Activated naive CD4-positive, alpha-beta T cell treated with anti-CD3 and anti-CD28 coated beads, Interleukin-2, amount 50 U/mL, for 72 hours (primary cell): ENCODE results near the gene LDAF1. TPM values are rescaled to one million over a fixed set of nuclear protein-coding genes. Genes with fewer than 3 reads are reported as not detected.

Experiments used
- ATAC-seq, 2 donors: fragments of 150-1000 bp; cut with Tn5 transposase; 2 replicates each; pipeline ENCODE4 v1.10.0; 2021; ENCODE audit warnings: mild to moderate bottlenecking in 2 of 2, moderate library complexity in 2 of 2
- DNase-seq, 2 donors: peaks; one replicate each; pipeline ENCODE4 v3.0.0; 2021 to 2022; ENCODE audit warnings: low spot score in 2 of 2
- H3K27ac Mint-ChIP-seq, 2 donors: one replicate each; pipeline ENCODE4 v1.8.0; 2022; ENCODE audit warnings: mild to moderate bottlenecking in 2 of 2, mixed read lengths in 2 of 2
- H3K36me3 Mint-ChIP-seq, 2 donors: one replicate each; pipeline ENCODE4 v1.8.0; 2022; ENCODE audit warnings: mixed read lengths in 2 of 2
- H3K9me3 Mint-ChIP-seq, 2 donors: one replicate each; pipeline ENCODE4 v1.8.0; 2022; ENCODE audit warnings: mixed read lengths in 2 of 2
- total RNA-seq, 2 donors: library from RNA; stranded (reverse); gene quantifications; one replicate each; pipeline ENCODE4 v1.2.3, GENCODE V29; 2022

LDAF1 gene
- total RNA-seq, 2 donors from 2014 or later: 15.3 to 33.6 TPM

GRCh38 chr16:21205303-21205702 lies 46.8 kb downstream of the LDAF1 start:
- DNase-seq (no peak), ATAC-seq (no peak)
- Mint-ChIP-seq H3K36me3 (no peaks in the 10 kb centered on the region), H3K9me3 (no peaks in the 10 kb centered on the region), H3K27ac (no peak overlapping the region)

DNA sequence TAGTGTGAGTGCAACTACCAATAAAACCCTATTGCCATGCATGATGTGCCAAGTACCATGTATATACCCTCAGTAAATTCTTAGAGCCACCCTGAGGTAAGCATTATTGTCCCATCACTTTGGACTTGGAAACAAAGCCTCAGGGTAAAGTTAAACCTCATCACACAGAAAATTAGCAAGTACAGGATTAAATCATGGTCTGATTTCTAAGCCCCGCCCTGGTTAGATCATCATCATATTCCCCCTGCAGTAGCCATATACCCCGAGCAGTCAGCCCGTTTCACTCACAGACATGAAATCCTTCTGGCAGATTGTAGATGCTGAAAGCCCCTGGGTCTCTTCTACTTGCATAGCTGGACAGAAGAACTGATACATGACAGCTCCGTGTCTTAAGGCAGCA lies 48.1 kb downstream of the LDAF1 start:
- DNase-seq (no peak), ATAC-seq (no peak)
- Mint-ChIP-seq H3K27ac (no peak overlapping the region), H3K36me3 (no peaks in the 10 kb centered on the region), H3K9me3 (no peaks in the 10 kb centered on the region)

DNA sequence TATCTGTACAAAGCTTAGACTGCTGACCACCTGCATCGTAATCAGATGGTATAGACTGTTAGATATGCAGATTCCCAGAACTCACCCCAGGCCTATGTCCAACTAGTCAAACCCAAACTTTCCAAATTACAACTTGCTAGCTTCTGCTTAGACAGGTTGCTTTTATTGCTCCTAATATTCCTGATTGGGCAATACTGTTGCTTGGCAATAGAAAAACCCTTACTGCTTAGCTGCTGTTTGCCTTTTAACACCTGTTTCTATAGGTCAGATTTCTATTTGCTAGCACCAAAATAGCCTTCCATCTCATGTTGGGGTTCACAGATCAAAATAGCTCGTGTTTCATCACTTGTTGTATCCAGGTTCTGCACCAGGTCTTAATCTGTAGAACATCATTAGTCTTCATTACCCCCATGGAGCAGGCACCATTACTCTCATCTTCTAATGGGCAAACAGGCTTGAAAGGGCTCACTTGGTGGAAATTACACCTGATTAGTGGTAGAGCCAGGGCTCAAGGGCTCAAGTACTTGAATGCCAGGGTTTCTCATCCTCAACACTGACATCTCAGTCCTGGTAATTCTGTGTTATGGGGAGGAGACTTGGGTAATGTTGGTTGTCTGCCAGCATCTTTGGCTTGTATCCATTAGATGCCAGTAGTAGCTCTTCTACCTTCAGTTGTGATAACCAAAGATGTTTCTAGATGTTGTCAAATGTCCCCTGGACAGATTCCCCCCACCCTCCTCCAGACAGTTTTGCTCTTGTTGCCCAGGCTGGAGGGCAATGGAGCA lies 50.2 kb downstream of the LDAF1 start:
- no peak overlapping the region for H3K27ac Mint-ChIP-seq
- no peak for DNase-seq
- no peaks in the 10 kb centered on the region for H3K9me3 Mint-ChIP-seq
- no peaks in the 10 kb centered on the region for H3K36me3 Mint-ChIP-seq
- ATAC-seq: no peak

DNA sequence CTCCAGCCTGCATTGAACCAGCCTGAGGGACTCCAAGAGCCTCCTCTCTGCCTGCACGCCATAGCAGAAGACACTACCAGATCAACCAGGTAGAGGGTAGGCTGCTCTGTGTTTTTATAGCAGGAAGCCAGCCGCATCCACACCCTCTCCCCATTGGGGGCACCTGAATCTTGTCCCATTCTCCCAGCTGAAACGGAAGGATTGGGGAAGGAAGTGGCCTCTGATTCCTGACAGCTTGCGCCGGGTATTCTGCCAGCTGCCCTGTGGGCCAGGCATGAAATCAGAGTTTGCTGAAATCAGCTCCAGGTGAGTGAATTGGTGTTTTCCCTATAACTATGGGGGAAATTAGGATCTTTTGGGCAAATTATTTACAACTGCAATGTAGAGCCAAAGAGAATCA lies 53.0 kb downstream of the LDAF1 start, which contains the start of gene ZP2:
Gene ZP2, minus strand, starts transcription at position 89 of the 400 bp plus-strand sequence. Its CDS starts 27 bp downstream, at position 62.
- Mint-ChIP-seq H3K27ac (no peak within 1 kb of the TSS), H3K9me3 (no peaks in the 10 kb centered on the region), H3K36me3 (no peaks in the 10 kb centered on the region)
- DNase-seq (no peak), ATAC-seq (no peak)

DNA sequence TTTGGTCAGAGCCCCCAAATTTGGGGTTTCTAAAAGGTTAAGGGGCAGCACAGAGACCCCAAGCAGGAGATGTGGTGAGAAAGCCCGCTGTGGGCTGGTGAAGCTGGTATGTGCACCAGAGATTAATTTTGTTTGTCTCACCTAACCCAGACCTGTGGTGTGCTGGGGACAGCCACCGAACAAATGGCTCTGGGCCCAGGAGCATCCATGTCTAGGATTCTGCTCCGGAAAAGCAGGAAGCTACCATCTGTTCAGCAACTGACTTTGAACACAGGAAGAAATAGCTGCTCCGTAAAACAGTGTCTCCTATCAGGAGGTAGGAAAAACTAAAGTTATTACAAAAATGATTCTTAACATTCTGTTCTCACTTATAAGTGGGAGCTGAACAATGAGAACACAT lies 55.6 kb downstream of the LDAF1 start:
- ATAC-seq (no peak), DNase-seq (no peak)
- no peaks in the 10 kb centered on the region for H3K9me3 Mint-ChIP-seq
- H3K36me3 Mint-ChIP-seq: no peaks in the 10 kb centered on the region
- no peak overlapping the region for H3K27ac Mint-ChIP-seq

DNA sequence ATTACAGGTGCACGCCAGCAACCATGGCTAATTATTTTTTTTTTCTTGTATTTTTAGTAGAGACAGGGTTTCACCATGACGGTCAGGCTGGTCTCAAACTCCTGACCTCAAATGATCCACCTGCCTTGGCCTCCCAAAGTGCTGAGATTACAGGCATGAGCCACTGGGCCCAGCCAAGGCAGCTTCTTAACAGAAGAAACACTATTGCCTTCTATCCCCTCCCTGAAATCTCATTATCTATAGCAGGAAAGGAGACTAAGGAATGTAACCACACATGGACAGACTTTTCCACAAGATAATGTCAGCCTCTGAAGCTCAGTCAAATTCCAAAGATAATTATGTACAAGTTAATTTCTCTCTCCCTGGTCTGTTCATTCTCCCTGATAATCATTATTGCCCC lies 58.6 kb downstream of the LDAF1 start:
- H3K27ac Mint-ChIP-seq: no peak overlapping the region
- no peaks in the 10 kb centered on the region for H3K9me3 Mint-ChIP-seq
- DNase-seq (no peak), ATAC-seq (no peak)
- H3K36me3 Mint-ChIP-seq: no peaks in the 10 kb centered on the region

- Mint-ChIP-seq H3K9me3 (no peaks in the 10 kb centered on the region), H3K36me3 (no peaks in the 10 kb centered on the region), H3K27ac (no peak overlapping the region)
- ATAC-seq (no peak), DNase-seq (no peak)
These were observed 59.7 kb downstream of the LDAF1 start for GRCh38 chr16:21218153-21218552.

- no peak overlapping the region for H3K27ac Mint-ChIP-seq
- DNase-seq: no peak
- H3K36me3 Mint-ChIP-seq: no peaks in the 10 kb centered on the region
- no peaks in the 10 kb centered on the region for H3K9me3 Mint-ChIP-seq
- no peak for ATAC-seq
These were observed 61.1 kb downstream of the LDAF1 start for GRCh38 chr16:21219551-21219950.

- ATAC-seq: no peak
- H3K36me3 Mint-ChIP-seq: no peaks in the 10 kb centered on the region
- H3K27ac Mint-ChIP-seq: no peak overlapping the region
- no peaks in the 10 kb centered on the region for H3K9me3 Mint-ChIP-seq
- DNase-seq: no peak
These were observed 64.2 kb downstream of the LDAF1 start for GRCh38 chr16:21222495-21223337.

DNA sequence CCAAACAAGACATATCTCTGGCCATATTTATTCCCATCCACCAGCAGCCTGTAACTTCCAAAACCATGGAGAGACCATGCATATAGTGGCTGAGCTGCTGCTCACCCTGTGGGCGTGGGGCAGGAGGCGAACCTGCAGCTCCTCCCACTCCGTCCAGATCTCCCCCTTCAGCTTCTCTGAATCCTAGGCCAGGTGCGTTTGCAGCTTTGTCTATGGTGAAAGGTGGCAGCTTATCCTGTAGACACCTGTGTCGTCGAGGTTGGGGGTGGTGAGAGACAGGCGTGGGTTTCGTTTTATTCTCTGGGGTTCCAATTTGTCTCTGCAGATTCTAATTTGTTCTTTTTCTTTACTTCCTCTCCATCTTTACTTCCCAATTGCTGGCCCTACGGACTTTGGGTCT lies 65.3 kb downstream of the LDAF1 start:
- ATAC-seq (no peak), DNase-seq (no peak)
- no peaks in the 10 kb centered on the region for H3K36me3 Mint-ChIP-seq
- no peaks in the 10 kb centered on the region for H3K9me3 Mint-ChIP-seq
- H3K27ac Mint-ChIP-seq: peak overlapping the region in 1 of 2 donors; percentile 62

GRCh38 chr16:21224800-21225199 lies 66.3 kb downstream of the LDAF1 start:
- Mint-ChIP-seq H3K9me3 (no peaks in the 10 kb centered on the region), H3K27ac (peak overlapping the region in 1 of 2 donors; percentile 7), H3K36me3 (no peaks in the 10 kb centered on the region)
- ATAC-seq (peak in 1 of 2 donors; percentile 66), DNase-seq (no peak)

- H3K36me3 Mint-ChIP-seq: no peaks in the 10 kb centered on the region
- no peaks in the 10 kb centered on the region for H3K9me3 Mint-ChIP-seq
- ATAC-seq (no peak), DNase-seq (no peak)
- no peak overlapping the region for H3K27ac Mint-ChIP-seq
These were observed 68.3 kb downstream of the LDAF1 start for GRCh38 chr16:21226749-21227148.

GRCh38 chr16:21227866-21228265 lies 69.4 kb downstream of the LDAF1 start:
- ATAC-seq: no peak
- no peaks in the 10 kb centered on the region for H3K36me3 Mint-ChIP-seq

GRCh38 chr16:21228361-21228872 lies 69.9 kb downstream of the LDAF1 start:
- ATAC-seq (no peak), DNase-seq (no peak)
- Mint-ChIP-seq H3K36me3 (no peaks in the 10 kb centered on the region), H3K27ac (no peak overlapping the region), H3K9me3 (no peaks in the 10 kb centered on the region)

More at GRCh38 chr16:21227866-21228265, 69.4 kb downstream of the LDAF1 start:
- H3K27ac Mint-ChIP-seq: peak overlapping the region in 1 of 2 donors; percentile 18
- DNase-seq: no peak
- no peaks in the 10 kb centered on the region for H3K9me3 Mint-ChIP-seq
